H1 (cell line): ENCODE data around the gene PDGFB.

Experiments
- ATF2 ChIP-seq: IDR thresholded peaks from 2 replicates; pipeline ENCODE4 v1.6.1; 2012; ENCODE audit warnings: low read length, inconsistent platforms
- CTCF ChIP-seq, 3 experiments: IDR thresholded peaks; 1 replicate in 2 of 3; 2 replicates in 1 of 3; pipeline versions ENCODE4 v1.5.1 to v1.6.1; 2011; ENCODE audit warnings: low read length in 3 of 3, mild to moderate bottlenecking in 3 of 3, inconsistent platforms in 2 of 3, low read depth in 1 of 3, moderate library complexity in 1 of 3; ENCODE audit not compliant: insufficient read depth in 1 of 3; ENCODE audit errors: control extremely low read depth in 1 of 3
- FOSL1 ChIP-seq: IDR thresholded peaks from 2 replicates; pipeline ENCODE4 v1.6.1; 2011; ENCODE audit warnings: mild to moderate bottlenecking, low read depth, low read length, moderate library complexity; ENCODE audit not compliant: insufficient read depth
- JUND ChIP-seq: IDR thresholded peaks from 2 replicates; pipeline ENCODE4 v1.6.1; 2011; ENCODE audit warnings: mild to moderate bottlenecking, improper control_type of control experiment, low read length
- KDM1A ChIP-seq: fragments of 200-600, 300-600 bp; sonication (generic); IDR thresholded peaks from 2 replicates; pipeline ENCODE4 v1.7.1; 2016; ENCODE audit warnings: mild to moderate bottlenecking, low read length, borderline replicate concordance
- SIN3A ChIP-seq, 2 experiments: IDR thresholded peaks in 1 of 2; conservative IDR thresholded peaks in 1 of 2; 2 replicates each; pipeline ENCODE4 v1.6.1; 2011 to 2012; ENCODE audit warnings: low read length in 2 of 2, improper control_type of control experiment in 1 of 2, low read depth in 1 of 2, mild to moderate bottlenecking in 1 of 2
- SIX5 ChIP-seq: IDR thresholded peaks from 2 replicates; pipeline ENCODE4 v1.6.1; 2011; ENCODE audit warnings: mild to moderate bottlenecking, low read depth, low read length
- TAF1 ChIP-seq: IDR thresholded peaks from 2 replicates; pipeline ENCODE4 v1.6.1; 2011; ENCODE audit warnings: mild to moderate bottlenecking, low read depth, low read length

GRCh38 chr22:39174498-39175352, 70.1 kb downstream of the PDGFB start:
- TF ChIP-seq CTCF (IDR thresholded peaks at IDR 0.05; ENCODE audit: control extremely low read depth in 1 of 3, insufficient read depth in 1 of 3, low read depth in 1 of 3, low read length in 3 of 3), result no peak
- TF ChIP-seq TAF1, result no peak; the same call in 1 of the 2 replicates
- TF ChIP-seq SIN3A (conservative IDR thresholded peaks at IDR 0.05 in 1 of 2, IDR thresholded peaks at IDR 0.05 in 1 of 2; ENCODE audit: low read depth in 1 of 2, low read length in 2 of 2), result 0 out of 4 replicates have a peak, but pooled peaks of 1 of the 2 experiments have one; percentile 21
- TF ChIP-seq FOSL1, result peak; percentile 86
- TF ChIP-seq SIX5, result no peak
- peak; percentile 100 for TF ChIP-seq JUND
- TF ChIP-seq ATF2, result peak; percentile 98
- TF ChIP-seq KDM1A, result 0 out of 2 replicates have a peak, but pooled peaks have one; percentile 15
